GM19372 (cell line): ENCODE data around the gene GFRA1.

Experiments used
- ATAC-seq: cut with Tn5 transposase; IDR thresholded peaks from one replicate; pipeline ENCODE4 v1.9.1; 2021; ENCODE audit warnings: mild to moderate bottlenecking, low read depth, moderate library complexity; ENCODE audit not compliant: unreplicated experiment

The GFRA1 gene

GRCh38 chr10:116272440-116273283 lies at the start of gene GFRA1:
TSS of gene GFRA1 (minus strand) at chr10:116273206. CDS start at chr10:116272029, 1,177 bp downstream.
- no peak for ATAC-seq

GRCh38 chr10:116316503-116316902 lies 43.5 kb upstream of the GFRA1 start:
- ATAC-seq = no peak

- ATAC-seq = no peak
These were observed 39.5 kb upstream of the GFRA1 start for GRCh38 chr10:116312548-116312947.

GRCh38 chr10:116311706-116312490 lies 38.9 kb upstream of the GFRA1 start:
- ATAC-seq = no peak

GRCh38 chr10:116311016-116311415 lies 38.0 kb upstream of the GFRA1 start:
- ATAC-seq = no peak

GRCh38 chr10:116307455-116307854 lies 34.4 kb upstream of the GFRA1 start:
- ATAC-seq = no peak

GRCh38 chr10:116306847-116307246 lies 33.8 kb upstream of the GFRA1 start:
- ATAC-seq = no peak

- ATAC-seq = no peak
These were observed 31.9 kb upstream of the GFRA1 start for GRCh38 chr10:116304923-116305322.

- ATAC-seq = no peak
These were observed 27.5 kb upstream of the GFRA1 start for GRCh38 chr10:116300542-116300941.

GRCh38 chr10:116298586-116298985 lies 25.6 kb upstream of the GFRA1 start:
- ATAC-seq = no peak

- no peak for ATAC-seq
These were observed 23.3 kb upstream of the GFRA1 start for GRCh38 chr10:116296291-116296721.

GRCh38 chr10:116292493-116292892 lies 19.5 kb upstream of the GFRA1 start:
- ATAC-seq = no peak

GRCh38 chr10:116289652-116290051 lies 16.6 kb upstream of the GFRA1 start:
- no peak for ATAC-seq

- no peak for ATAC-seq
These were observed 15.0 kb upstream of the GFRA1 start for GRCh38 chr10:116287906-116288501.

- no peak for ATAC-seq
These were observed 13.7 kb upstream of the GFRA1 start for GRCh38 chr10:116286626-116287200.

- no peak for ATAC-seq
These were observed 8.8 kb upstream of the GFRA1 start for GRCh38 chr10:116281775-116282174.

GRCh38 chr10:116278846-116279245 lies 5.8 kb upstream of the GFRA1 start:
- ATAC-seq = no peak

GRCh38 chr10:116276981-116277380 lies 4.0 kb upstream of the GFRA1 start:
- no peak for ATAC-seq

GRCh38 chr10:116274064-116274904 lies 1.3 kb upstream of the GFRA1 start:
- ATAC-seq = no peak
